Measurements from ENCODE around the gene YTHDF1. TPM values are rescaled to one million over a fixed set of nuclear protein-coding genes. Genes with fewer than 3 reads are reported as not detected.
A peak's percentile ranks its signal among the peaks of the same experiment; 100 is the strongest.

The YTHDF1 gene
- total RNA-seq, 1 donor from 2014 or later, result 43.3 TPM

DNA sequence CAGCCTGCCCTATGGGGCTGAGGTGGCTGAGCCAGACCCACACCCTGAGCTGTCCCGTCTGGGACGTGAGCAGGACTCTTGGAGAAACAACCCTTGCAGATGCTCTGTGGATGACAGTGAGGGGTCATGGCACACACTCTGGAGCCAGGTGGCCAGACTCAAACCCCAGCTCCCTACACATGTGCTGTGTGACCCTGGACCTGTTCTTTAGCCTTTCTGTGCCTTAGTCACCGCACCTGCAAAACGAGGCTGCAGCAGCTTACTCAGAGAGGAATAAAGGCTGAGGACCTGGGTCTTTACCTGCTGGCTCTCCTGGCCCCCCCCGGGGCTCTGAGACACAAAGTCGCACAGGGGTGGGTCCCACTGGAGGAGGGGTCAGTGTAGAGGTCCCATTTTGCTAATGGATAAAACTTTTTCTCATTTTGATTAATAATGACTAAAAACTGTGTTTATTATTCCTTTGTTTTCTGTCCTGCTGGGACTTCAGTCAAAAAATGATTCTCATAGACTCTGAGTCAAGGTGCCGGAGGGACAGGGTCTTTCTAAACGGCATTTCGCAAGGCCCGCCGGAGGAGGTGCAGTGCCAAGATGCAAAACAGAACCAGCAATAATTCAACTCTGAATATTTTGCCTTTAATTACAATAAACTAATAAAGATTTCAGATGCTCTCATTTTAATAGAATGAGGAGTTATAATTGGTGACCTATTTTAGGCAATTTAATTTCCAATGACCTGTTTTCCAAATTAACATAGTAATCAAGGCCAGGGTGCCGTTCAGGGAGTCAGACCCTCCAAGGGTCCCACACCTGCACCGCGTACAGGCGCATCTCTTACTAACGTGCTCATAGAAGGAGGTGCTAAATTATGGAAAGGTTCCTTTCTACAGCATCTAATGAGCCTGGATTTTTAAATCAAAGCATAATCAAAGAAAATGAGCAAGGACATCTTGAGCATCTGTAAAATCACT lies 62.4 kb downstream of the YTHDF1 start:
- H3K36me3 Mint-ChIP-seq (ENCODE audit: unreplicated experiment), result peaks cover 1% of the 10 kb centered on the region

DNA sequence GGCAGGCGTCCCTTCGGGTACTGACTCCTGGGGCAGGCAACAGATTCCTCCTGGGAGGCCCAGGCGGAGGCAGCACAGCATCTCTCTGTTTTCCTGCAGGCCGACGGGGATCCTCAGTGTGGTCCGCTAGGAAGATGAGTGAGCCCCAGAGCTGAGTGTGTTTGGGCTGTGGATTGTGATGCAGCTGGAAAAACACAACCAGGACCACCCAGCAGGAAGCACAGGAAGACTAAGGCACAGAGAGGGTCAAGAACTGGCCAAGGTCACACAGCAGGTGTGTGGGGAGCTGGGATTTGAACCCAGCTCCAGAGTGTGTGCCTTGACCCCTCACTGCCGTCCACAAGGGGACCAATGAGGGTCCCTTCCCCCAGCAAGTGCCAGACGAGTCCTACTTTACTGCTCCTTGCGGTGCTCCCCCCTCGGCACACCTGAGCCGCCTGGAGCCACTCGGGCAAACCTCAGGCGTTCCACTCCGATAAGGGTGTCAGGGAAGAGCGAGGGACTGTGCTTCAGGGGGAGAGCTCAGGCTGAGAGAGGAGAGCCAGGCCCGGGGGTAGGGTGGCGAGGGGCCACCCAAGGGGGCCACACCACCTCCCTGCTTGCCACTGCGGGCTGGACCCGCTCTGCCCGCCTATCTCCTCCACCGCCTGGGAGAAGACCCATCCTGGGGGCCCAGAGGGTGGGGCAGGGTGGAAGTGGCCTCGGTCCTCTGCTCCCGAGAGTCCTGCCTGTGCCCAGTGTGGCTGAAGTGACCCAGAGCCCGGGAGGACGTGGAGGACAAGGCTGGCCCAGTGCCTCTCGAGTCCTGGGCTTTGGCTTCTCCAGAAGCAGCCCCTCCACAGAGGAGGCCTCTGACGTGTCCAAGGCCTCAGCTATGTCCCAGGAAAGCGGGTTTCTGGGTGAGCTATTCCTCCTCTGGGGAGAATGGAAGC lies 63.3 kb downstream of the YTHDF1 start:
- TF ChIP-seq, protein P1, sequence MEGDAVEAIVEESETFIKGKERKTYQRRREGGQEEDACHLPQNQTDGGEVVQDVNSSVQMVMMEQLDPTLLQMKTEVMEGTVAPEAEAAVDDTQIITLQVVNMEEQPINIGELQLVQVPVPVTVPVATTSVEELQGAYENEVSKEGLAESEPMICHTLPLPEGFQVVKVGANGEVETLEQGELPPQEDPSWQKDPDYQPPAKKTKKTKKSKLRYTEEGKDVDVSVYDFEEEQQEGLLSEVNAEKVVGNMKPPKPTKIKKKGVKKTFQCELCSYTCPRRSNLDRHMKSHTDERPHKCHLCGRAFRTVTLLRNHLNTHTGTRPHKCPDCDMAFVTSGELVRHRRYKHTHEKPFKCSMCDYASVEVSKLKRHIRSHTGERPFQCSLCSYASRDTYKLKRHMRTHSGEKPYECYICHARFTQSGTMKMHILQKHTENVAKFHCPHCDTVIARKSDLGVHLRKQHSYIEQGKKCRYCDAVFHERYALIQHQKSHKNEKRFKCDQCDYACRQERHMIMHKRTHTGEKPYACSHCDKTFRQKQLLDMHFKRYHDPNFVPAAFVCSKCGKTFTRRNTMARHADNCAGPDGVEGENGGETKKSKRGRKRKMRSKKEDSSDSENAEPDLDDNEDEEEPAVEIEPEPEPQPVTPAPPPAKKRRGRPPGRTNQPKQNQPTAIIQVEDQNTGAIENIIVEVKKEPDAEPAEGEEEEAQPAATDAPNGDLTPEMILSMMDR (IDR thresholded peaks at IDR 0.05; ENCODE audit: partially characterized antibody, unreplicated experiment), result no peak
- H3K4me3 Mint-ChIP-seq (ENCODE audit: unreplicated experiment), result no peak overlapping the region

More for the DNA sequence above, 62.4 kb downstream of the YTHDF1 start:
- peak; percentile 1 for DNase-seq
- TF ChIP-seq, protein P1 (IDR thresholded peaks at IDR 0.05; ENCODE audit: partially characterized antibody, unreplicated experiment), result no peak
- Mint-ChIP-seq H3K4me3 (ENCODE audit: unreplicated experiment) (no peak overlapping the region), H3K9me3 (ENCODE audit: unreplicated experiment) (peaks cover 10% of the 10 kb centered on the region), H3K27ac (ENCODE audit: unreplicated experiment) (no peak overlapping the region), H3K27me3 (ENCODE audit: unreplicated experiment) (peaks cover 3% of the 10 kb centered on the region), H3K4me1 (ENCODE audit: low read depth, unreplicated experiment) (peaks cover 9% of the 10 kb centered on the region)

DNA sequence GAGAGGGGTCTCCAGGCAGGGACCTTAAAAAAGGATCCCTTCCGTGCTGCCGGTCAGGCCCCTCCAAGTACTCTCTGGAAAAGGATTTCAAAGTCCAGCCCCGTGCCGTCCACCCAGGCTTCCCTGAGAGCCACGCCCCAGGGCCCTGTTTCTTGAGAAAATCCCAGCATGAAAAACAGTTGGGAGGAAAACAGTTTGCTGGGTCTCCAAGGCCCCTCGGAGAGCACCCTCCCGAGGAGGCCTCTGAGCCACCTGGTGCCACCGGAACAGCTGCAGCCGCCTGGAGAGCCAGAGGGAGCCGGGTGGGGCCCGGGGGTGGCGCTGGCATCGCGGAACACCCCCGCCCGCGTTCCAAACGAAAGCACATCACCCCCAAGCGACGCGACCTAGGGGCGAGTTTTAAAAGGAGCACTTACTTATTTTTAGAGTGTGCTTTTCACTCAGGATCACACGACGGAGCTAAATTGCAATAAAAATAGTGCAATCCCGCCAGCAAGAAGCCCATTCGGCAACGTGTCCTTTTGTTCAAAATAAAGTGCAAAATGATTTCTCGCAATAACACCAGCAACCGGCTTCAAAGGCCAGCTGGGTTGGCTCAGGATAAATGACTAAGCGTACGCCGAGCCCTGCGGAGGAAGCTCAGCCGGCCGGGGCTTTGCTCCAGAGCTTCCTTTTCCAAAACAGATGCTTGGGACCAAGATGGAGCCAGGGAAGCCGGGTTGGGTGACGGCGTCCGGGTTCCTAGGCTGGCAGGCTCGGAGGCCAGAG lies 64.2 kb downstream of the YTHDF1 start:
- H3K27me3 Mint-ChIP-seq (ENCODE audit: unreplicated experiment), result peaks cover 6% of the 10 kb centered on the region
- peaks cover 13% of the 10 kb centered on the region for H3K36me3 Mint-ChIP-seq (ENCODE audit: unreplicated experiment)
- H3K9me3 Mint-ChIP-seq (ENCODE audit: unreplicated experiment), result peaks cover 15% of the 10 kb centered on the region
- TF ChIP-seq, protein P1 (IDR thresholded peaks at IDR 0.05; ENCODE audit: partially characterized antibody, unreplicated experiment), result no peak
- DNase-seq, result peak; percentile 24
- H3K4me3 Mint-ChIP-seq (ENCODE audit: unreplicated experiment), result no peak overlapping the region
- H3K4me1 Mint-ChIP-seq (ENCODE audit: low read depth, unreplicated experiment), result peaks cover 9% of the 10 kb centered on the region
- no peak overlapping the region for H3K27ac Mint-ChIP-seq (ENCODE audit: unreplicated experiment)

More for the DNA sequence above, 63.3 kb downstream of the YTHDF1 start:
- Mint-ChIP-seq H3K36me3 (ENCODE audit: unreplicated experiment) (peaks cover 11% of the 10 kb centered on the region), H3K4me1 (ENCODE audit: low read depth, unreplicated experiment) (peaks cover 9% of the 10 kb centered on the region), H3K27me3 (ENCODE audit: unreplicated experiment) (peaks cover 6% of the 10 kb centered on the region), H3K9me3 (ENCODE audit: unreplicated experiment) (peaks cover 15% of the 10 kb centered on the region), H3K27ac (ENCODE audit: unreplicated experiment) (no peak overlapping the region)
- DNase-seq, result peak; percentile 10

DNA sequence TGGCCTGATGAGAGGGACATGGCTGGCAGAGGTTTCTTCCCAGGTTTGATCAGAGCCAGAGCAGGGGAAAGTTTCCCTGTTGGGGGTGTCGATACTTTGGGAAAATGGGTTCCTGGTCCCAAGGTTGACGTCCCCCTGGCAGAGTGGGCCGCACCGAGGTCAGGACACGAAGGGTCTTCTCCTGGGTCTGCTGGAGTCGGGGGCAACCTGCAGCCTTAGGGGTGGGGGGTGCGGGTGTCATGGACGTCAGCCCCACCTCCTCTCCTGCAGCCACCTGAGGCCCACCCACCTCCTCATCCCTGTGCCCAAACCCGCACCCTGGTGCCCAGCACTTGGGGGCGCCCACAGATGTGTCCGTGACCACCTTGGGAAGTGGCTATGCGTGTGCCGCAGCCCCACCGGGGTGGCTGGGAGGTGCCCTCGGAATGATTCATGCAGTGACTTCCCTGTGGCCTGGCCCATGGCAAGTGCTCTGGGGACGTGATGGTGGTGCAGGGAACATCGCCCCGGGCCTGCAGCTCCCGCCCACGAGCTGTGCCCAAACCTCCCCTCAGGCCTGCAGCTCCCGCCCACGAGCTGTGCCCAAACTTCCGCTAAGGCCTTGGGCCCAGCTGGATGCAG lies 64.9 kb downstream of the YTHDF1 start:
- DNase-seq, result peak; percentile 13
- no peak overlapping the region for H3K4me3 Mint-ChIP-seq (ENCODE audit: unreplicated experiment)
- peaks cover 6% of the 10 kb centered on the region for H3K27me3 Mint-ChIP-seq (ENCODE audit: unreplicated experiment)
- peaks cover 9% of the 10 kb centered on the region for H3K4me1 Mint-ChIP-seq (ENCODE audit: low read depth, unreplicated experiment)
- peaks cover 15% of the 10 kb centered on the region for H3K9me3 Mint-ChIP-seq (ENCODE audit: unreplicated experiment)
- peaks cover 13% of the 10 kb centered on the region for H3K36me3 Mint-ChIP-seq (ENCODE audit: unreplicated experiment)
- no peak overlapping the region for H3K27ac Mint-ChIP-seq (ENCODE audit: unreplicated experiment)
- TF ChIP-seq, protein P1 (IDR thresholded peaks at IDR 0.05; ENCODE audit: partially characterized antibody, unreplicated experiment), result no peak
